Measurements from ENCODE around the gene KRT24.
"Not testable (repeated sequence)": the region's sequence is repeated elsewhere in the genome, so short reads cannot be mapped to it uniquely, and the experiment has no call there.

Gene KRT24

GRCh38 chr17:40703652-40704051, at the start of gene KRT24:
Gene KRT24 (minus strand): TSS chr17:40703752. CDS start chr17:40703693, 59 bp downstream.
- no peak for DNase-seq (ENCODE audit: low read depth, low spot score)

- DNase-seq (ENCODE audit: low read depth, low spot score), result no peak
Measured at GRCh38 chr17:40751065-40751464, 47.5 kb upstream of the KRT24 start.

GRCh38 chr17:40750391-40750790, 46.8 kb upstream of the KRT24 start:
- no peak for DNase-seq (ENCODE audit: low read depth, low spot score)

- DNase-seq (ENCODE audit: low read depth, low spot score), result not testable (repeated sequence)
Measured at GRCh38 chr17:40748666-40749065, 45.1 kb upstream of the KRT24 start.

GRCh38 chr17:40738553-40738952, 35.0 kb upstream of the KRT24 start:
- no peak for DNase-seq (ENCODE audit: low read depth, low spot score)

GRCh38 chr17:40735016-40735415, 31.5 kb upstream of the KRT24 start:
- no peak for DNase-seq (ENCODE audit: low read depth, low spot score)

- no peak for DNase-seq (ENCODE audit: low read depth, low spot score)
Measured at GRCh38 chr17:40734018-40734417, 30.5 kb upstream of the KRT24 start.

- no peak for DNase-seq (ENCODE audit: low read depth, low spot score)
Measured at GRCh38 chr17:40730970-40731369, 27.4 kb upstream of the KRT24 start.

GRCh38 chr17:40727447-40728231, 24.1 kb upstream of the KRT24 start:
- no peak for DNase-seq (ENCODE audit: low read depth, low spot score)

GRCh38 chr17:40726919-40727318, 23.4 kb upstream of the KRT24 start:
- DNase-seq (ENCODE audit: low read depth, low spot score), result no peak

GRCh38 chr17:40724656-40725055, 21.1 kb upstream of the KRT24 start:
- no peak for DNase-seq (ENCODE audit: low read depth, low spot score)

GRCh38 chr17:40722241-40722640, 18.7 kb upstream of the KRT24 start:
- no peak for DNase-seq (ENCODE audit: low read depth, low spot score)

GRCh38 chr17:40720899-40721298, 17.3 kb upstream of the KRT24 start:
- DNase-seq (ENCODE audit: low read depth, low spot score), result no peak

GRCh38 chr17:40718930-40719329, 15.4 kb upstream of the KRT24 start:
- DNase-seq (ENCODE audit: low read depth, low spot score), result no peak

- no peak for DNase-seq (ENCODE audit: low read depth, low spot score)
Measured at GRCh38 chr17:40717776-40718175, 14.2 kb upstream of the KRT24 start.

GRCh38 chr17:40714473-40714872, 10.9 kb upstream of the KRT24 start:
- DNase-seq (ENCODE audit: low read depth, low spot score), result no peak

GRCh38 chr17:40707745-40708144, 4.2 kb upstream of the KRT24 start:
- no peak for DNase-seq (ENCODE audit: low read depth, low spot score)

GRCh38 chr17:40705584-40705983, 2.0 kb upstream of the KRT24 start:
- no peak for DNase-seq (ENCODE audit: low read depth, low spot score)

GRCh38 chr17:40702271-40702670, 1.3 kb downstream of the KRT24 start:
- no peak for DNase-seq (ENCODE audit: low read depth, low spot score)

- DNase-seq (ENCODE audit: low read depth, low spot score), result no peak
Measured at GRCh38 chr17:40699853-40700252, 3.7 kb downstream of the KRT24 start.

GRCh38 chr17:40699371-40699770, 4.2 kb downstream of the KRT24 start:
- DNase-seq (ENCODE audit: low read depth, low spot score), result peak; percentile 14

- DNase-seq (ENCODE audit: low read depth, low spot score), result peak; percentile 27
Measured at GRCh38 chr17:40697297-40697696, 6.3 kb downstream of the KRT24 start.

- DNase-seq (ENCODE audit: low read depth, low spot score), result no peak
Measured at GRCh38 chr17:40696651-40697072, 6.9 kb downstream of the KRT24 start.
